Activated B cell treated with CpG ODN at 0.5 μM for 24 hours (primary cell): ENCODE results near the gene PIGS. TPM values are rescaled to one million over a fixed set of nuclear protein-coding genes. Genes with fewer than 3 reads are reported as not detected.
"Not testable (repeated sequence)": the region's sequence is repeated elsewhere in the genome, so short reads cannot be mapped to it uniquely, and the experiment has no call there.

Source experiments
- ATAC-seq: fragments of 200-7000 bp; cut with Tn5 transposase; one replicate; pipeline ENCODE4 v1.10.0; 2021; ENCODE audit warnings: low read depth, mild to moderate bottlenecking, moderate library complexity
- CTCF ChIA-PET: fragments of 350-600 bp; sonication (Branson Sonifier 250); formaldehyde crosslinking; loops from one replicate; lab custom pipeline; 2021; ENCODE audit warnings: antibody characterized with exemption; lab: Charles Lee
- POLR2A ChIA-PET: fragments of 350-600 bp; sonication (Branson Sonifier 250); formaldehyde crosslinking; loops from one replicate; lab custom pipeline; 2021; ENCODE audit warnings: antibody characterized with exemption; lab: Charles Lee
- DNase-seq: peaks from one replicate; pipeline ENCODE4 v3.0.0; 2022
- H3K27ac Mint-ChIP-seq: one replicate; pipeline ENCODE4 v1.8.0; 2020; ENCODE audit warnings: mixed read lengths
- H3K27me3 Mint-ChIP-seq: one replicate; pipeline ENCODE4 v1.8.0; 2021; ENCODE audit warnings: mixed read lengths
- H3K36me3 Mint-ChIP-seq: one replicate; pipeline ENCODE4 v1.8.0; 2021; ENCODE audit warnings: low read depth, mixed read lengths
- H3K4me1 Mint-ChIP-seq: one replicate; pipeline ENCODE4 v1.8.0; 2021; ENCODE audit warnings: mixed read lengths
- H3K4me3 Mint-ChIP-seq: one replicate; pipeline ENCODE4 v1.8.0; 2020; ENCODE audit warnings: mild to moderate bottlenecking, mixed read lengths
- H3K9me3 Mint-ChIP-seq: one replicate; pipeline ENCODE4 v1.8.0; 2020; ENCODE audit warnings: mixed read lengths
- CTCF ChIP-seq: fragments of 200-600 bp; IDR thresholded peaks from one replicate; pipeline ENCODE4 v1.8.0; 2022; ENCODE audit warnings: antibody characterized with exemption, mild to moderate bottlenecking
- intact Hi-C: fragments of 100-400 bp; cut with micrococcal nuclease; formaldehyde crosslinking; loops from one replicate; pipeline ENCODE4 v1.15.1; 2024
- total RNA-seq: library from RNA; stranded (reverse); gene quantifications from 2 replicates; pipeline ENCODE4 v1.2.3, GENCODE V29; 2022

PIGS gene
- total RNA-seq, 1 donor from 2014 or later: 92.2 TPM

DNA sequence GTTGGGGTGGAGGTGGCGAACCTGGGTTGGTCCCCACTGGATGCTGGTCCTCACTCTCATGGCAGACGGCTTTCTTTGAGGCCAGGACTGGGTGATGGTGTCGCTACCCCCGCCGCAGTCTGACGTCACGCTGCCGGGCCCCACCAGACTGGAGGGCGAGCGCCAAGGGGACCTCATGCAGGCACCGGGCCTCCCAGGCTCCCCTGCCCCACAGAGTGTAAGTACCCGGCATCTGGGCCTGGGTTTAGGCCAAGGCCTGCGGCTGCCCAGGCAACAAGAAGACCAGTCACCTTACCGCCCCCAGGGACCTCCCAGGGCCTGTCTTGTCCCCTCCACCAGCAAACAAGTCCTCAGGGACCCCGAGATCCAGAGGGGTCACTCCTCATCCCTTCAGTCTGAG is 47.4 kb downstream of the PIGS start:
- no peak overlapping the region for H3K4me3 Mint-ChIP-seq
- no peaks in the 10 kb centered on the region for H3K36me3 Mint-ChIP-seq
- CTCF ChIA-PET: no interaction called here
- peaks cover 2% of the 10 kb centered on the region for H3K4me1 Mint-ChIP-seq
- no peak for DNase-seq
- ATAC-seq: no peak
- no peak for TF ChIP-seq CTCF
- H3K27ac Mint-ChIP-seq: no peak overlapping the region
- POLR2A ChIA-PET: no interaction called here
- intact Hi-C loops: no loop called here
- no peaks in the 10 kb centered on the region for H3K27me3 Mint-ChIP-seq
- no peaks in the 10 kb centered on the region for H3K9me3 Mint-ChIP-seq

DNA sequence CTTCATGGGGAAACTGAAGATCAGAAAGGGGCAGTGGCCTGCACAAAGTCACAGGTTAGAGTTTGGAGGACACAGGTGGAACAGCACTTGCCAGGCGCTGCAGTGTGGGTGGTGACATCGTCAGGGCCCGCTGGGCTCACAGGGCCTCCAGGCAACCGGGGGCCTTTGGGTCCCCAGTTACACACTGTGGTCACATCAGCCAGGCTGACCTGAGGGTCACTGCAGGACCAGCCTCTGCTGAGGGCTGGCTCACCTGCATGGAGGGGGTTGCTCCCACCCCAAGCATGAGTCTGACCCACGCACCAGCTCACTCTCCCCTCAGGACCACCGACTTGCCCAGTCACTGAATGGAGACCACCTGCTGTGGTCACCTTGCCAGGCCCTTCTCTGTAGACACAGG is 48.1 kb downstream of the PIGS start:
- ChIA-PET POLR2A (no interaction called here), CTCF (no interaction called here)
- no peak for TF ChIP-seq CTCF
- H3K36me3 Mint-ChIP-seq: no peaks in the 10 kb centered on the region
- H3K27me3 Mint-ChIP-seq: no peaks in the 10 kb centered on the region
- peaks cover 7% of the 10 kb centered on the region for H3K4me1 Mint-ChIP-seq
- intact Hi-C loops: no loop called here
- H3K9me3 Mint-ChIP-seq: no peaks in the 10 kb centered on the region
- H3K4me3 Mint-ChIP-seq: no peak overlapping the region
- ATAC-seq: no peak
- no peak for DNase-seq
- H3K27ac Mint-ChIP-seq: no peak overlapping the region

DNA sequence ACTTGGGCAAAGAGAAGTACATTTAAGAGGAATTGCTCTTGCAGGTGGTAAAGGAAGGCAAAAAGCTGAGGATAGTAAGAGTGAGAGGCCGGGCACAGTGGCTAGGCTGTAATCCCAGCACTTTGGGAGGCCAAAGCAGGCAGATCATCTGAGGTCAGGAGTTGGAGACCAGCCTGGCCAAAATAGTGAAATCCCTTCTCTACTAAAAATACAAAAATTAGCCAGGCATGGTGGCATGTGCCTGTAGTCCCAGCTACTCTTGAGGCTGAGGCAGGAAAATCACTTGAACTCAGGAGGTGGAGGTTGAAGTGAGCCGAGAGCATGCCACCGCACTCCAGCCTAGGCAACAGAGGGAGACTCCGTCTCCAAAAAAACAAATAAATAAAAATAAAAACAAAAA is 49.0 kb downstream of the PIGS start:
- H3K27me3 Mint-ChIP-seq, H3K4me1 Mint-ChIP-seq, POLR2A ChIA-PET, H3K4me3 Mint-ChIP-seq, ATAC-seq, H3K27ac Mint-ChIP-seq, intact Hi-C loops, H3K36me3 Mint-ChIP-seq, DNase-seq, H3K9me3 Mint-ChIP-seq: not testable (repeated sequence)
- CTCF ChIA-PET: interaction anchor here (0.7 kb wide), 1 partner anchor 10 kb away, joined by 3 read pairs; no protein-coding TSS in a partner anchor

- H3K9me3 Mint-ChIP-seq: no peaks in the 10 kb centered on the region
Observed at GRCh38 chr17:28521311-28522085, 49.8 kb downstream of the PIGS start.

DNA sequence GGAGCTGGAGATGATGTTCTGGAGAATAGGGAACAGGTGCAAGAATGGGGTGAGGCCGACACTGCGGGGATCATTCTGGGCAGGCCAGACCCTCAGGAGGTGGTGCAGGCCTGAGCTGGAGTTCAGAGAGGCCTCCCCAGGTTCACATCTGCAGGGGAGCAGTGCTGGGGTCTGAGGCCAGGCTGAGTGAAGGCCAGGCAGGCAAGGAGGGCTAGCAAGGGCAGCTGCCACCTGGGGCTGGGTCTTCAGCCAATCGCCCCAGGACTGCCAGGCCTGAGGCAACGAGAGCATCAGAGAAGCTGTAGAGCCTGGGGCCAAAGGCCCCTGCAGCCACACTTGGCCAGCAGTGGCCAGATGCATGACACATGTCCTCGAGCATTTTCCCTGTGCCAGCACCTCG is 50.6 kb downstream of the PIGS start:
- CTCF ChIA-PET: interaction anchor here (0.9 kb wide), 1 partner anchor 20 kb away, joined by 3 read pairs; no protein-coding TSS in a partner anchor

More at GRCh38 chr17:28521311-28522085, 49.8 kb downstream of the PIGS start:
- Mint-ChIP-seq H3K27me3 (no peaks in the 10 kb centered on the region), H3K27ac (no peak overlapping the region), H3K4me1 (peaks cover 9% of the 10 kb centered on the region), H3K36me3 (no peaks in the 10 kb centered on the region), H3K4me3 (no peak overlapping the region)
- no peak for DNase-seq
- intact Hi-C loops: no loop called here
- no peak for ATAC-seq
- no peak for TF ChIP-seq CTCF
- CTCF ChIA-PET: interaction anchor here (0.7 to 0.9 kb wide), 2 partner anchors 10 to 19 kb away, joined by 3 read pairs; no protein-coding TSS in a partner anchor
- POLR2A ChIA-PET: no interaction called here

More for the DNA sequence above, 50.6 kb downstream of the PIGS start:
- Mint-ChIP-seq H3K9me3 (no peaks in the 10 kb centered on the region), H3K4me3 (no peak overlapping the region), H3K36me3 (no peaks in the 10 kb centered on the region), H3K27ac (no peak overlapping the region), H3K27me3 (no peaks in the 10 kb centered on the region), H3K4me1 (peaks cover 9% of the 10 kb centered on the region)
- DNase-seq (no peak), ATAC-seq (no peak)
- intact Hi-C loops: no loop called here
- no peak for TF ChIP-seq CTCF
- POLR2A ChIA-PET: no interaction called here
